ENCODE data around the gene NRXN3.

- TF ChIP-seq, protein P1, sequence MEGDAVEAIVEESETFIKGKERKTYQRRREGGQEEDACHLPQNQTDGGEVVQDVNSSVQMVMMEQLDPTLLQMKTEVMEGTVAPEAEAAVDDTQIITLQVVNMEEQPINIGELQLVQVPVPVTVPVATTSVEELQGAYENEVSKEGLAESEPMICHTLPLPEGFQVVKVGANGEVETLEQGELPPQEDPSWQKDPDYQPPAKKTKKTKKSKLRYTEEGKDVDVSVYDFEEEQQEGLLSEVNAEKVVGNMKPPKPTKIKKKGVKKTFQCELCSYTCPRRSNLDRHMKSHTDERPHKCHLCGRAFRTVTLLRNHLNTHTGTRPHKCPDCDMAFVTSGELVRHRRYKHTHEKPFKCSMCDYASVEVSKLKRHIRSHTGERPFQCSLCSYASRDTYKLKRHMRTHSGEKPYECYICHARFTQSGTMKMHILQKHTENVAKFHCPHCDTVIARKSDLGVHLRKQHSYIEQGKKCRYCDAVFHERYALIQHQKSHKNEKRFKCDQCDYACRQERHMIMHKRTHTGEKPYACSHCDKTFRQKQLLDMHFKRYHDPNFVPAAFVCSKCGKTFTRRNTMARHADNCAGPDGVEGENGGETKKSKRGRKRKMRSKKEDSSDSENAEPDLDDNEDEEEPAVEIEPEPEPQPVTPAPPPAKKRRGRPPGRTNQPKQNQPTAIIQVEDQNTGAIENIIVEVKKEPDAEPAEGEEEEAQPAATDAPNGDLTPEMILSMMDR (IDR thresholded peaks at IDR 0.05), result no peak
- no peak for TF ChIP-seq SIN3A (IDR thresholded peaks at IDR 0.05; ENCODE audit: borderline replicate concordance, insufficient read depth, low read depth, low read length)
These were observed 503.7 kb downstream of the NRXN3 start for GRCh38 chr14:78673845-78674244.

All from Panc1 (cell line).